Measurements from ENCODE around the gene IFI30. TPM values are rescaled to one million over a fixed set of nuclear protein-coding genes. Genes with fewer than 3 reads are reported as not detected.
"Not testable (repeated sequence)": the region's sequence is repeated elsewhere in the genome, so short reads cannot be mapped to it uniquely, and the experiment has no call there.

The IFI30 gene
- polyA plus RNA-seq, 6 donors from 2014 or later: 107 to 293 (median 206) TPM

DNA sequence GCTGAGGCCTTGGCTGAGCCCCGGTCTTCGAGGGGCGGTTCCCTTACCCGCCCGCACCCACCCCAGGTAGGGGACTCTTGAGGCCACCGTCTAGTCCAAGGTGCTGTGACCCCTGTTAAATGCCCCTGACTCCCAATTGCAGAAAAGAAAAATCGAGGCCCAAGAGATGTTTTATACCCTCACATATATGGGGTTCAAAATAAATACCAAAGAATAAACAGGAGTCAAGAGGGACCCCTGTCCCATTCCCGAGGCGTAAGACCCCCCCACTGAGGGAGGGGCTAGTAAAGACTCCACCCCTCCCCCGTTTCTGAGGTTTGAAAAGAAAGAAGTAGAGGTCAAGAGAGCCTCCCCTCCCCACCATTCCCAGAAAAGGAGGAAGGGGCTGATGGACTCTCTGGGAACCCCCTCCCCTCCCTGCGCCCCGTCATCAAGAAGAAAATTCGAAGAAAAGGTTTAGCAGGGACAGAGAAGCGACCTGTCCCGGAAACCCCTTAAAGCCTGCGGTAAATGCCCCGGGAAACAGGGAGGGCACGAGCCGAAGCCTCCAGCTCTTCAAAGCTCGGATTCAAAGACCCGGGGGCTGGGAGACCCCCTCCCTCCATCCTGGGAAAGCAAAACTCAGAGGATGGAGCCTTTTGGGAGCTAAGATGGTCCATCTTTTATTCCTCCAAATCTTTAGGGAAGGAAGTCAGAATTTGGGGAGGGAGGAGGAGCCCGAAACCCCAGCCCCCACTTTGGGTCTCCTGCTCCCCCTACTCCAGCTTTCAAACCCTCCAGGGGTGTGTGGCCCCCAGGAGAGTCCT lies 31.0 kb downstream of the IFI30 start:
- ATAC-seq (ENCODE audit: low read depth in 2 of 2) (peak; percentile 23), DNase-seq (peak; percentile 82)
- Mint-ChIP-seq H3K4me1 (peaks cover 19 to 35% (median 23%) of the 10 kb centered on the region in 3 donors), H3K27me3 (no peaks in the 10 kb centered on the region), H3K36me3 (no peaks in the 10 kb centered on the region), H3K9me3 (no peaks in the 10 kb centered on the region), H3K4me3 (peak overlapping the region; percentile 87 to 98 (median 97)), H3K27ac (peak overlapping the region; percentile 95 to 100 (median 99))

DNA sequence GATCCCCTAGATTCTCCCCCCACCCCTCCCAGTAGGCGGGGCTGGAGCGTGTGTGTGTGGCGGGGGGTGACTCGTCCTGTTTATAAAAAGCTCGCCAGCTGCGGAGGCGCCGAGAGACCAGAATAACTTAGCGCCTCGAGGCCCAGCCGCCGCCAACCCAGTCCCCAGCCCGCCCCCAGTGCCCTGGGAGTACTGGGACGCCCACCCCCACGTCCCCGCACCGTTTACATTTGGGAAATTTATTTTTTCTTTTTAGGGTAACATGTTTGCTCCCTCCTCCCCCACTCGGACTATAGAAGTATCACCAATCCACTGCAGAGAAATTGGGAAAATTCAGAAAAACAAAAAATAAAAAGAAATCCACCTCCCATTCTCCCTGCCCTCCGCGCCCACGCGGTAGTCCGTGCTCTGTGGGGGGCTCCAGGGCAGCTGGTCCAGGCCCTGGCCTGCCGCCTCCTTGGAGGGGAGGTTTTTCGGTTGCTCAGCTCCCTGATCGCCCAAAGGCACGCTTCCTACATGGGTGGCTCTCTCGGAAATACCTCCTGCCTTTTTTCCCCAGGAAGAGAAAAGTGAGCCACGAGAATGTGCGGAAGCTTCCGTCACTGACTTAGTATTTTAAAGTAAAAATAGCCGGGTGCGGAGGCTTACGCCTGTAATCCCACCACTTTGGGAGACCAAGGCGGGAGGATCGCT lies 31.7 kb downstream of the IFI30 start:
- Mint-ChIP-seq H3K36me3 (no peaks in the 10 kb centered on the region), H3K27me3 (peaks cover 1 to 7% (median 6%) of the 10 kb centered on the region in 3 donors), H3K9me3 (no peaks in the 10 kb centered on the region), H3K27ac (peak overlapping the region; percentile 95 to 100 (median 99)), H3K4me3 (peak overlapping the region; percentile 87 to 98 (median 97)), H3K4me1 (peaks cover 19 to 35% (median 23%) of the 10 kb centered on the region in 3 donors)
- ATAC-seq (ENCODE audit: low read depth in 2 of 2) (peak; percentile 8), DNase-seq (peak; percentile 63)

DNA sequence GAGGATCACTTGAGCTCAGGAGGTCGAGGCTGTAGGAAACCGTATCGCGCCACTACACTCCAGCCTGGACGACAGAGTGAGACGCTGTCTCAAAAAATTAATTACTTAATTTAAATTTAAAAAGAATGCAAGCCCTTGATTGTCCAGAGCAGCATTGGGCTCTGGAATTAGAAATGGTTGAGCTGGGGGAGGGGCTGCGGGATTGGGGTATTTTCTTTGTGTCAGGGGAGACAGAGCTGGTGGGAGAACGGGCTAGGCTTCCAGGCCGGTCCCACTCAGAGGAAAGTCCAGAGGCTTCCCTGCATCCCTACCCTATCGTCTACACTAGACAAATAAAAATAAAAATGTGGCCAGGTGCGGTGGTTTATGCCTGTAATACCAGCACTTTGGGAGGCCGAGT lies 32.4 kb downstream of the IFI30 start:
- H3K4me1 Mint-ChIP-seq: peaks cover 19 to 35% (median 23%) of the 10 kb centered on the region in 3 donors
- H3K27ac Mint-ChIP-seq: peak overlapping the region in 1 of 6 donors; percentile 38
- ATAC-seq (ENCODE audit: low read depth in 2 of 2) (no peak), DNase-seq (no peak)
- H3K9me3 Mint-ChIP-seq: no peaks in the 10 kb centered on the region
- peaks cover 4 to 14% (median 12%) of the 10 kb centered on the region in 3 donors for H3K27me3 Mint-ChIP-seq
- H3K4me3 Mint-ChIP-seq: peak overlapping the region in 3 of 8 donors; percentile 15 to 61 (median 41)
- H3K36me3 Mint-ChIP-seq: no peaks in the 10 kb centered on the region

DNA sequence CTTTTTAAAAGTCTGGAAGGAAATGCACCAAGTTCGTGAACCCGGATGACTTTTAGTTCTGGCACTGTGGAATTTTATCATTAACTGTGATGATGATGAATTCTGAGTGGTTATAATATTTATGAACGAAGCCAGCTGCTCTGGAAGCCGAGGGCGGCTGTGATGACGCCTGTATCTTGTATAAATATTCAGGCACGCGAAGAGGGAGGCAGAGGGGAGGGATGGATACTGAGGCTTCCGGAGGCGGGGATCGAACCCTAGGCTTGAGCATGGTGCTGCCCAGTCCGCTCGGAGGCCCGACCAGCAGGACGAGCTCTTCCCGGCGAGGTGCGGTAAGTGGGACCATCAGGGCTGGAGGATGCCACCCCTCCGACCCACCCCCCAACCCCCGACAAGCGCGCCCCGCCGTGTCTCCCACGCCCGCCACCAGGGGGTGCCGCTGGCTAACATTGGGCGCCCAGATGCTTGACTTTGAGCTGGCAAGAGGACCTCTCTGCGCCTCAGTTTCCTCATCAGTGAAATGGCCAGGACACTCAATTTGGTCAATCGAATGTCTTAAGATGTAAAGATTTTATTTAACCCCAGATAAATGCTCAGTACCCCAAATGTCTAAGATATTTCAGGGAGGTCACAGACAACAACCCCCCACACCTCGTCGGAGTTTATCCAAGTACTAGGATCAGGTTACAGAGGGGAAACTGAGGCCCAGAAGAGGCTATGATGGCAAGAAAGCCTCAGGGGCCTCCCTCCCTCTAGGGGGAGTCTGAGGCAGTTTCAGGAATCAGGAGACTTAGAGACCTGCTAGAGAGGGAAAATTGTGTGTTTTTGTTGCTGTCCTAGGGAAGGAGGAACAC lies 34.7 kb downstream of the IFI30 start:
- Mint-ChIP-seq H3K4me3 (peak overlapping the region in 1 of 8 donors; percentile 30), H3K9me3 (no peaks in the 10 kb centered on the region), H3K4me1 (peaks cover 7 to 19% (median 13%) of the 10 kb centered on the region in 3 donors), H3K27me3 (peaks cover 4 to 23% (median 19%) of the 10 kb centered on the region in 3 donors), H3K36me3 (no peaks in the 10 kb centered on the region), H3K27ac (peak overlapping the region in 1 of 6 donors; percentile 47)
- ATAC-seq (ENCODE audit: low read depth in 2 of 2): no peak
- peak; percentile 50 for DNase-seq

DNA sequence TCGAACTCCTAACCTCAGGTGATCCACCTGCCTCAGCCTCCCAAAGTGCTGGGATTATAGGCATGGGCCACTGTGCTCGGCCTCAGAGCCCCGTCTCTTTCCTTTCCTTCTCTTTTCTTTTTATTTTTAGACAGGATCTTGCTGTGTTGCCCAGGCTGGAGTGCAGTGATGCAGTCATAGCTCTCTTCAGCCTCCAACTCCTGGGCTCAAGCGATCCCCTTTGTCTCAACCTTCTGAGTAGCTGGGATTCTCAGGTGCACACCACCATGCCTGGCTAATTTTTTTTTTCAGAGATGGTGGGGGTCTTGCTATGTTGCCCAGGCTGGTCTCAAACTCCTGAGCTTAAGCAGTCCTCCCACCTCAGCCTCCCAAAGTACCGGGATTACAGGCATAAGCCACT lies 36.3 kb downstream of the IFI30 start:
- not testable (repeated sequence) for ATAC-seq (ENCODE audit: low read depth in 2 of 2); H3K36me3 Mint-ChIP-seq; H3K4me3 Mint-ChIP-seq; H3K4me1 Mint-ChIP-seq; DNase-seq; H3K9me3 Mint-ChIP-seq
- peak overlapping the region in 1 of 6 donors; percentile 27 for H3K27ac Mint-ChIP-seq
- peaks cover 4 to 28% (median 21%) of the 10 kb centered on the region in 3 donors for H3K27me3 Mint-ChIP-seq

DNA sequence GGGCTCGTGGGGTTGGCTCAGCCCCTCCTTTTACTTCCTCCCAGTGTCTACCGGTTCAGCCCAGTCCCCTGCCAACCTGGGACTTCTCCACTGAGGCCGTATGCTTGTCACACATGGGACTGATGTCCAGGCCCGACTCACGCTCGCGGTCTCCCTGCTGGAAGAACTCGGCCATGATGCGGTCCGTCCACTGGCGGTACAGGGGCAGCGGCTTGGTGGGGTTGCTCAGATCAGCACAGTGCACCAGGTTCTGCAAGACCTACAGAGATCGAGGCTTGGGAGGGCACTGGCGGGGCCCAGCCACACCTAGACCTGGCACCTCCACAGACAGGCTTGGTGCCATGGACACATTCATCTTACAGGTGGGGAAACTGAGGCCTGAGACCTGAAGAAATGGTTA lies 38.1 kb downstream of the IFI30 start:
- Mint-ChIP-seq H3K9me3 (no peaks in the 10 kb centered on the region), H3K4me1 (peaks cover 0 to 4% (median 0%) of the 10 kb centered on the region in 3 donors), H3K36me3 (no peaks in the 10 kb centered on the region), H3K27me3 (peaks cover 4 to 28% (median 27%) of the 10 kb centered on the region in 3 donors), H3K4me3 (no peak overlapping the region), H3K27ac (no peak overlapping the region)
- no peak for ATAC-seq (ENCODE audit: low read depth in 2 of 2)
- DNase-seq: no peak

DNA sequence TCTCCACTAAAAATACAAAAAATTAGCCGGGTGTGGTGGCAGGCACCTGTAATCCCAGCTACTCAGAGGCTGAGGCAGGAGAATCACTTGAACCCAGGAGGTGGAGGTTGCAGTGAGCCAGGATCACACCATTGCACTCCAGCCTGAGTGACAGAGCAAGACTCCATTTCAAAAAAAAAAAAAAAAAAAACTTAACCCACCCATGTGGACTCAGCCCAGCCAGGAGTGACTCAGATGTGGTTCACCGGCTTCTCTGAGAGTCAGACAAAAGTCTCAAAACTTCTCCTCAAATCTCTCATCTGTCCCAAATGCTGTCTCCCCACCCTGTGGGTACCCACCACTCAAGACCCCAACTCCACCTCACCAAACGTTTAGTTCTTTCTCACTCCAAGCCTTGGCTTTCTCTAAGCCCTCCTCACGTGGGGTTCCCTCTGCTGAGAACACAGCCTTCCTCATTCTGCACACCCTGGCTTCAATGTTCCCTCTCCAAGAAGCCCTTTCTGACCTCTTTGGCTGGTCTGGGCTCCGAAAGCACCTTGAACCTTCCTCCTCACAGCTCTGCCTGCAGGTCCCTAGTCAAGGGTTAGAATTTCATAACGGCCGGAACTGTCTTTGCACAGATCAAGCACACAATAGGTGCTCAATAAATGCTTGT lies 41.3 kb downstream of the IFI30 start:
- no peaks in the 10 kb centered on the region for H3K36me3 Mint-ChIP-seq
- peaks cover 0 to 4% (median 0%) of the 10 kb centered on the region in 3 donors for H3K4me1 Mint-ChIP-seq
- DNase-seq (no peak), ATAC-seq (ENCODE audit: low read depth in 2 of 2) (no peak)
- H3K4me3 Mint-ChIP-seq: no peak overlapping the region
- H3K9me3 Mint-ChIP-seq: no peaks in the 10 kb centered on the region
- peak overlapping the region in 2 of 6 donors; percentile 40 to 62 for H3K27ac Mint-ChIP-seq
- H3K27me3 Mint-ChIP-seq: peaks cover 7 to 38% (median 36%) of the 10 kb centered on the region in 3 donors

DNA sequence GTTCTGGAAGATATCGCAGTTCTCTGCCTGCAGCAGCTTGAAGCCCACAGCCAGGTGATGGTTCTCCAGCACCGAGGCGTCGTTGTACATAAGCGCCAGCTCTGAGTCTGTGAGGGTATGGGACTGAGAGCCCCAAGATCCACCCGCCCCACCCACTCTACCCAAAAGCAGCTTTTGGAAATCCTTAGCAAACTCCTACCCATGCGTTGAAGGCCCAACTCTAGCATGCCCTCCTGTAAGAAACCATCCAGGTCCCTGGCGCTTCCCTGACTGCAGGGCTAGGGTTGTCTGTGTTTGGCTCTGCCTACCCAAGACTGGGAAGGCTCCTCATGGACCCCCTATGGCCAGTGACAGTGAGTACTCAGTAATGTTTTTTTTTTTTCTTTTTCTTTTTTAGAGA lies 43.2 kb downstream of the IFI30 start:
- ATAC-seq (ENCODE audit: low read depth in 2 of 2) (no peak), DNase-seq (no peak)
- Mint-ChIP-seq H3K36me3 (no peaks in the 10 kb centered on the region), H3K4me3 (no peak overlapping the region), H3K27me3 (peaks cover 6 to 39% (median 35%) of the 10 kb centered on the region in 3 donors), H3K27ac (no peak overlapping the region), H3K4me1 (peaks cover 0 to 4% (median 3%) of the 10 kb centered on the region in 3 donors), H3K9me3 (peaks cover 0 to 3% (median 0%) of the 10 kb centered on the region in 7 donors)

DNA sequence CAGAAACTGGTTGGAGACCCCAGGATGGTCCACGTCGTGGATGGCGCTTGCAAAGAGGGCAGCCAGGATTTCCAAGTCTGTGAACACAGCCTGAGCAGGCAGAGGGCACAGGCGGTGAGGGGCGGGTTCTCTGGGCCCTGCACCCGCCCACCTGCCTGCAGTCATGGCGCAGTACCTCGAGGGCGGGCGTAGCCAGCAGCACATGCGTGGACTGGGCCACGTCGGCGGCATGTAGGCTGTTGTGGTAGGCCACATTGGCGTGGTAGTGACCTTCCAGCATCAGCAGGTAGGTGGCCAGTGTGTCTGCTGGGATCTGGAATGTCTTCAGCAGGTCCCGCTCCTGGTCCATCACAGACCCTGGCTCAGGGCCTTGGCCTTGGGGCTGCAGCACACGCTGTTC lies 44.5 kb downstream of the IFI30 start:
- Mint-ChIP-seq H3K4me1 (peaks cover 0 to 4% (median 3%) of the 10 kb centered on the region in 3 donors), H3K27me3 (peaks cover 11 to 50% (median 45%) of the 10 kb centered on the region in 3 donors), H3K27ac (no peak overlapping the region), H3K9me3 (peaks cover 0 to 5% (median 0%) of the 10 kb centered on the region in 7 donors), H3K36me3 (no peaks in the 10 kb centered on the region), H3K4me3 (no peak overlapping the region)
- no peak for ATAC-seq (ENCODE audit: low read depth in 2 of 2)
- DNase-seq: no peak

DNA sequence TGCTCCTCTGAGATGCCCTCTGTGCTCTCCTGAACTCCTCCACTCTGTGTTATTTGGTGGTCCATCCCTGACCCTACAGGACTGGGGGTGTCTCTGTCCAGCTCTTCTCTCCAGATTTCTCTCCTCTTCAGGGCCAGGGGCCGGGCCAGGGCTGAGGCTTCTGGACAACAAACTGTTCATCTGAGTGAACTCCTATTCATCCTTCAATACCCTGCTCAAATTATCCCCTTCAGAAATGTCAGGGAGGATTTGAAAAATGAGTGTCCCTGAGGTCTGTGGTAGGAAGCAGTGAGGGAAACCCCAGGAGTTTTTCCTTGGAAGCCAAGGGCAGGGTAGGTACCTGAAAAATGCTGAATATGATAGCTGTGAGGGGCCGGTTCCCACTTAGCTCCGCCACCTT lies 45.0 kb downstream of the IFI30 start:
- Mint-ChIP-seq H3K27me3 (peaks cover 14 to 52% (median 49%) of the 10 kb centered on the region in 3 donors), H3K36me3 (no peaks in the 10 kb centered on the region), H3K4me1 (peaks cover 0 to 6% (median 3%) of the 10 kb centered on the region in 3 donors), H3K27ac (peak overlapping the region in 1 of 6 donors; percentile 62), H3K4me3 (no peak overlapping the region), H3K9me3 (peaks cover 0 to 5% (median 0%) of the 10 kb centered on the region in 7 donors)
- ATAC-seq (ENCODE audit: low read depth in 2 of 2) (no peak), DNase-seq (no peak)

DNA sequence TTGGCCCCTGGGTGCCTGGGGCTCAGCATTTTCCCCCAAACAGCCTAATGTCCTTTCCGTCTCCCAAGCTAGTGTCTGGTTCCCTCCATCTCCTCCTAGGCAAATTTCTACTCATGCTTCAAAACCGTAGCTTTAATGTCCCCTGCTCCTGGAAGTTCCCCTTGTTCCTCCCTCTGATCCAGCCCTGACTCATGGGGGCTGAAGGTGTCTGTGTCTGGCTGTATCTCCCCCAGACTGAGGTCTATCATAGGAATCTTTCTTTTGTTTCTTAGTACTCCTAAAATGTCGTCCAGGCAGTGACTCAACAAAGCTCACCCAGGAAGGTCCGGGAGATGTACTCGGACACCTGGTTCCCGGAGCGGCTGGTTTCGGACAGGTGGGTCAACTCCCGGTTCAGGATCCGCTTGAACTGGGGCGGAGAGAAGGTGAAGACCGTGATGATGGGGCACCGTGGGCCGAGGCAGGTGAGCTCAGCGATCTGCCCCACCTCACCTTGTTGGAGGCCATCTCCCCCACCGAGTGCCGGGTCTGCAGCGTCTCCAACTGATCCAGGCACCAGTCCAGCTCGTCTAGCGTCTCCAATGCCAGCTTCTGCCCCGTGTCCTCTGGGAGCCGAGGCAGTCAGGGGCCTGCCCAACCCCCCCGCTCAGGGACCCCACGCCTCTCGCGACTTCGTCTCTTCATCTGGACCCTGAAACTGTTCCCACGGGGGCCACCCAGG lies 46.5 kb downstream of the IFI30 start:
- ATAC-seq (ENCODE audit: low read depth in 2 of 2) (no peak), DNase-seq (no peak)
- H3K9me3 Mint-ChIP-seq: peaks cover 0 to 7% (median 0%) of the 10 kb centered on the region in 7 donors
- H3K4me3 Mint-ChIP-seq: peak overlapping the region in 2 of 8 donors; percentile 9 to 42
- H3K27me3 Mint-ChIP-seq: peaks cover 23 to 63% (median 59%) of the 10 kb centered on the region in 3 donors
- peaks cover 0 to 3% of the 10 kb centered on the region in 2 donors for H3K36me3 Mint-ChIP-seq
- peak overlapping the region in 1 of 6 donors; percentile 40 for H3K27ac Mint-ChIP-seq
- H3K4me1 Mint-ChIP-seq: peaks cover 8 to 17% (median 13%) of the 10 kb centered on the region in 3 donors

Data from naive B cell (primary cell).